Measurements from ENCODE around the gene ST6GALNAC2.
"Not testable (repeated sequence)": the region's sequence is repeated elsewhere in the genome, so short reads cannot be mapped to it uniquely, and the experiment has no call there.

ST6GALNAC2 gene

GRCh38 chr17:76585649-76586593 lies at the start of gene ST6GALNAC2:
Gene ST6GALNAC2, minus strand, starts transcription at chr17:76585860. Its CDS starts 52 bp downstream, at chr17:76585808.
- in situ Hi-C loops (cut with HindIII; ENCODE audit: low pct_ligation_motif_present, low pct_unique_long_range_greater_than_20kb, low sequenced_read_pairs) = no loop called here
- peak; percentile 51 for DNase-seq

GRCh38 chr17:76635039-76635438 lies 49.4 kb upstream of the ST6GALNAC2 start:
- in situ Hi-C loops (cut with HindIII; ENCODE audit: low pct_ligation_motif_present, low pct_unique_long_range_greater_than_20kb, low sequenced_read_pairs) = no loop called here
- no peak for DNase-seq

- in situ Hi-C loops (cut with HindIII; ENCODE audit: low pct_ligation_motif_present, low pct_unique_long_range_greater_than_20kb, low sequenced_read_pairs) = no loop called here
- DNase-seq = no peak
Observed at GRCh38 chr17:76633628-76634328, 48.1 kb upstream of the ST6GALNAC2 start.

- in situ Hi-C loops (cut with HindIII; ENCODE audit: low pct_ligation_motif_present, low pct_unique_long_range_greater_than_20kb, low sequenced_read_pairs) = no loop called here
- no peak for DNase-seq
Observed at GRCh38 chr17:76631821-76632565, 46.3 kb upstream of the ST6GALNAC2 start.

GRCh38 chr17:76630151-76630550 lies 44.5 kb upstream of the ST6GALNAC2 start:
- in situ Hi-C loops (cut with HindIII; ENCODE audit: low pct_ligation_motif_present, low pct_unique_long_range_greater_than_20kb, low sequenced_read_pairs) = no loop called here

GRCh38 chr17:76627510-76627909 lies 41.9 kb upstream of the ST6GALNAC2 start:
- no peak for DNase-seq
- in situ Hi-C loops (cut with HindIII; ENCODE audit: low pct_ligation_motif_present, low pct_unique_long_range_greater_than_20kb, low sequenced_read_pairs) = no loop called here

More at GRCh38 chr17:76630151-76630550, 44.5 kb upstream of the ST6GALNAC2 start:
- no peak for DNase-seq

- in situ Hi-C loops (cut with HindIII; ENCODE audit: low pct_ligation_motif_present, low pct_unique_long_range_greater_than_20kb, low sequenced_read_pairs) = no loop called here
Observed at GRCh38 chr17:76626442-76626841, 40.8 kb upstream of the ST6GALNAC2 start.

DNA sequence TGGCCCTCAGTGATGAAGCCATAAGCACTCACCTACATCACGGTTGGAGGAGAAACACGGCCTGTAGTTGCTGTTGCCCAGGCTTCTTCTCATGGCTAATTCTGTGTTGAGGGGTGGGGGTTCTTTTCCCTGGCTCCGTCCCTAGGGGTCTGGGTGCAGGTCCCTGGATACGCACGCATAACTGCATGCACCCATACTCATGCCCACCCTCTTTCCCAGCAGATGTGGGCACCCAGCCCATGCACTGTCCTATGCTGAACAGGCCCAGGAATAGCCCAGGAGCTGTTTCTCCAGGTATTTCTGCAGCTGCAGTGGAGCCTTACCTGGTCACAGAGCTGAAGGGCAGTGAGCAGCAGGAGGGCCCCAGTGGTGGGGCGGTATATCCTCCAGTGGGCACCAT lies 39.8 kb upstream of the ST6GALNAC2 start:
- in situ Hi-C loops (cut with HindIII; ENCODE audit: low pct_ligation_motif_present, low pct_unique_long_range_greater_than_20kb, low sequenced_read_pairs) = no loop called here

More at GRCh38 chr17:76626442-76626841, 40.8 kb upstream of the ST6GALNAC2 start:
- no peak for DNase-seq

GRCh38 chr17:76623271-76624146 lies 37.8 kb upstream of the ST6GALNAC2 start:
- peak; percentile 72 for DNase-seq
- in situ Hi-C loops (cut with HindIII; ENCODE audit: low pct_ligation_motif_present, low pct_unique_long_range_greater_than_20kb, low sequenced_read_pairs) = no loop called here

More for the DNA sequence above, 39.8 kb upstream of the ST6GALNAC2 start:
- no peak for DNase-seq

- in situ Hi-C loops (cut with HindIII; ENCODE audit: low pct_ligation_motif_present, low pct_unique_long_range_greater_than_20kb, low sequenced_read_pairs) = no loop called here
- no peak for DNase-seq
Observed at GRCh38 chr17:76617838-76618237, 32.2 kb upstream of the ST6GALNAC2 start.

DNA sequence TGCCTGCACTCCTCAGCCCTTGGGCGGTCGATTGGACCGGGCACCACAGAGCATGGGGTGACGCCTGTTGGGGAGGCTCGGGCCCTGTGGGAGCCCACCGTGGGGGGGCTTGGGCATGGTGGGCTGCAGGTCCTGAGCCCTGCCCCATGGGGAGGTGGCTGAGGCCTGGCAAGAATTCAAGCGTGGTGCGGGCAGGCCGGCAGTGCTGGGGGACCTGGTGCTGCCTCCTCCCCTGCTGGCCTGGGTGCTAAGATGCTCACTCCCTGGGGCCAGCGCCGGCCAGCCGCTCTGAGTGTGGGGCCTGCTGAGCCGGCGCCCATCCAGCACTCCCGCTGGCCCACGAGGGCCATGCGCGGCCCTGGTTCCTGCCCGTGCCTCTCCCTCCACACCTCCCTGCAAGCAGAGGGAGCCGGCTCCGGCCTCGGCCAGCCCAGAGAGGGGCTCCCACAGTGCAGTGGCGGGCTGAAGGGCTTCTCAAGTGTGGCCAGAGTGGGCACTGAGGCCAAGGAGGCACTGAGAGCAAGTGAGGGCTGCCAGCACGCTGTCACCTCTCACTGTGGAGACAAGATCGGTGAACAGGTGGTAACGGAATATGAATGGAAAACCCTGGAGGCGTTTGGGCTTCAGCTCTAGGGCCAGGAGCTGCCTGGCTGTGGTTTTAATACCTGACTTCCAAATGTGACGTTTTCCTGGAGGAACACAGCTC lies 29.4 kb upstream of the ST6GALNAC2 start:
- in situ Hi-C loops (cut with HindIII; ENCODE audit: low pct_ligation_motif_present, low pct_unique_long_range_greater_than_20kb, low sequenced_read_pairs) = no loop called here

DNA sequence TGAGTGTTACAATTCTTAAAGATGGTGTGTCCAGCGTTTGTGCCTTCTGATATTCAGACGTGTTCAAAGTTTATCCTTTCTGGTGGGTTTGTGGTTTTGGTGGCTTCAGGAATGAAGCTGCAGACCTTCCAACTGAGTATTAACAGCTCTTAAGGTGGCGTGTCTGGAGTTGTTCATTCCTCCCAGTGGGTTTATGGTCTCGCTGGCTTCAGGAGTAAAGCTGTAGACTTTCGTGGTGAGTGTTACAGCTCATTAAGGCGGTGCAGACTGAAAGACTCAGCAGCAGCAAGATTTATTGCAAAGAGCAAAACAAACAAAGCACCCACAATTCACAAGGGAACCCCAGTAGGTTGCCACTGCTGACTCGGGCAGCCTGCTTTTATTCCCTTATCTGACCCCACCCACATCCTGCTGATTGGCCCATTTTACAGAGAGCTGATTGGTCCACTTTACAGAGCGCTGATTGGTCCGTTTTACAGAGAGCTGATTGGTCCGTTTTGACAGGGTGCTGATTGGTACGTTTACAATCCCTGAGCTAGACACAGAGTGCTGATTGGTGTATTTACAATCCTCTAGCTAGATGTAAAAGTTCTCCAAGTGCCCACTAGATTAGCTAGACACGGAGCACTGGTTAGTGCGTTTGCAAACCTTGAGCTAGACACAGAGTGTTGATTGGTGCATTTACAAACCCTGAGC lies 28.6 kb upstream of the ST6GALNAC2 start:
- DNase-seq; in situ Hi-C loops (cut with HindIII; ENCODE audit: low pct_ligation_motif_present, low pct_unique_long_range_greater_than_20kb, low sequenced_read_pairs): not testable (repeated sequence)

More for the DNA sequence above, 29.4 kb upstream of the ST6GALNAC2 start:
- no peak for DNase-seq

DNA sequence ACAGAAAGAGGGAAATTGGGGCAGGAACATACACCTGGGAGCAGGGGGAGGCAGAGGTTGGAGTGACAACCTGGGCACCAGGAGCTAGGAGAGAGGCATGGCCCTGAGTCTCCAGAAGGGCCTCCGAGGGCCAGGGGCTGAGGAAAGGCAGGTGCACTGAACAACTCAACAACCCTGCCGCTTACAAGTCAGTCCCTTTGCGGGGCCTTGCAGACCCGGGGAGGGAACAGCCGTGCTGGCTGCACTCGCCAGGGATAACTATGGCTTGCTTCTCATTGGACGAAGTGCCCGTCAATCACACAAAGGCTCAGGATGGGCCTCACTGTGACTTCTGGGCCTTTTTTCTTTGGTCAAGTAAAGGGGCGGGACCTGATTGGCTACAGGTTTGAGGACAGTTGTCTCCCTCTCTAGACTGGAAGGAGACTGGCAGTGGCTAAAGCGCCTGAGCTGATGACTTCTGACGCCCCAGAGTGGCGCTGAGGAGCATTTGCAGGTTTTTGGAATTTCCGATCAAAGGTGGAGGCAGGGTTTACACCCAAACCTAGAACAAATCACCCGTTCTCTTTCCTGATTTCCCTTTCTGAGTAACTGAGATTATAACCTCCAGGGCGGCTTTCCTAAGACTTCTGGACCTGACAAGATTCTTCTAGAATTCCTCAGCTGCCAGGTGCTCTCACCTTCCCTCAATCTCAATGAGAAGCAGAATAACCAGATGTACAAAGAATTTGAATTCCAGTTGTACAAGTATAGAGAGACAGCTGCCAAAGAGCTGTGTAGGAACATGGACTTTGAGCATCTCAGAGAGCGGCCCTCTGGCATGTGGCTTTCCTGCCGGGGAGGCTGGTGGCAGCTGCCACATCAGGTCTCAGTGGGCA lies 27.6 kb upstream of the ST6GALNAC2 start:
- DNase-seq = no peak
- in situ Hi-C loops (cut with HindIII; ENCODE audit: low pct_ligation_motif_present, low pct_unique_long_range_greater_than_20kb, low sequenced_read_pairs) = no loop called here

DNA sequence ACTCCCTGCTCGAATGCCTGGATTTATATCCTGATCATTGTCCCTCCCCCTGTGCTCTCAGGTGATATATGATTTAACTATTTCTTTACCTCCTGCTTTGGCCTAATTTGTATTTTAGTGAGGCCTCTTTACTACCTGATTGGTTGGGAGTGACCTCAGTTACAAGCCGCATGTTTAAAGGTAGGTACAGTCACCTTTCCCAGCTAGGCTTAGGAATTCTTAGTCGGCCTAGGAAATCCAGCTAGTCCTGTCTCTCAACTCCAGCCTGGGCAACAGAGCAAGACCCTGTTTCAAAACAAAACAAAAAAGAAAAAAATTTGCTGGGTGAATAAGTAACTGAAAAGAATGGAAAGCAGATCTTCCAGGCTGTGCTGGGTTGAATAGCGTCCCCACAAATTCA lies 26.8 kb upstream of the ST6GALNAC2 start:
- in situ Hi-C loops (cut with HindIII; ENCODE audit: low pct_ligation_motif_present, low pct_unique_long_range_greater_than_20kb, low sequenced_read_pairs) = no loop called here
- no peak for DNase-seq

DNA sequence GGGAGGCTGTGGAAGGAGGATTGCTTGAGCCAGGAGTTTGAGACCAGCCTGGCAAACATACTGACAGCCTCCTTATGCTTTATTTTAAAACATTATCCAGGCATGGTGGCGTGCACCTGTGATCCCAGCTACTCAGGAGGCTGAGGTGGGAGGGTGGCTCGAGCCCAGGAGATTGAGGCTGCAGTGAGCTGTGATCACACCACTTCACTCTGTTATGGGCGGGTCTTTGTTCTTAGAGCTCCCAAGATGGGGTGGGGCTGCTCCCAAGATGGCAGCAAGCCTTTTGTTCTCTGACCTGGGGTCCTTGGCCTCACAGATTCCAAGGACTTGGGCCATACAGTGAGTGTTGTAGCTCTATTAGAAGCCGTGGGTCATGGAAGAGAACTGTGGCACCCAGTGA lies 26.1 kb upstream of the ST6GALNAC2 start:
- DNase-seq = no peak
- in situ Hi-C loops (cut with HindIII; ENCODE audit: low pct_ligation_motif_present, low pct_unique_long_range_greater_than_20kb, low sequenced_read_pairs) = no loop called here
